NT2/D1 (cell line): ENCODE measurements around the gene CUTA.

Experiments used
- SUZ12 ChIP-seq: IDR thresholded peaks from 2 replicates; pipeline ENCODE4 v1.6.1; 2011; ENCODE audit not compliant: insufficient read length, insufficient read depth; ENCODE audit errors: extremely low read depth
- YY1 ChIP-seq: IDR thresholded peaks from 2 replicates; pipeline ENCODE4 v1.6.1; 2011; ENCODE audit not compliant: insufficient read length, insufficient read depth
- ZNF274 ChIP-seq: IDR thresholded peaks from 2 replicates; pipeline ENCODE4 v1.6.1; 2011; ENCODE audit warnings: mild to moderate bottlenecking, low read depth, low read length

DNA sequence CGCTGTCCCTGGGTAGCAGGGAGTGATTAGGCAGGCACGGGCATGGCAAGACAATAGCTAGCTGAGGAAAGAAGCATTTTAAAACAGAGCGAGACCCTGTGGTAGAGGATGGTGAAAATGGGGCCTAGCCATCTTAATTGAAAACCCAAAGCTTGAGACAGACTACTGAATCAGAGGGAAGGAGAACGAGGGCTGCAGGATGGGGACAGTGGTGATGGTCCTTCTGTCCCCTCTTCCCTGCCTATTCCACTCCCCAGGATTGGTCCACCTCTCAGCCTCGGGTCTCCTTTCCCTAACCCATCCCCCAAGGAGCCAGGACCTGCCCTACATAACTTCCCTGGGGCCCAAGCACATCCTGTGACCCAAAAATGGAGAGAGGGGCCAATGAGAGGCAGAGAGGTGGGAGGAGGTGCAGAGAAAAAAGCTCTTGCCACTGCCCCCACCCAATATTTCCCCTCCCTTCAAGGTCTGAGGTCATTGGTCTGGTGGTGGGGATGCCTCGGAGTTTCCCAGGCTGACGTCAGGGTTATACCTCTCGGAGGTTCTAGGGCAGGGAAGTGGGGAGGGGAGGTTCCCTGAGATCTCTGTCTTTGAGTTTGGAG lies 884 bp upstream of the CUTA start:
- TF ChIP-seq ZNF274, result no peak
- no peak for TF ChIP-seq YY1
- no peak for TF ChIP-seq SUZ12
